Endothelial cell (in vitro differentiated cells): ENCODE results near the gene ZNF37A. TPM values are rescaled to one million over a fixed set of nuclear protein-coding genes. Genes with fewer than 3 reads are reported as not detected.

Source experiments
- DNase-seq: peaks from one replicate; pipeline ENCODE4 v3.0.0; 2021; ENCODE audit warnings: low spot score
- H3K27ac Mint-ChIP-seq: one replicate; pipeline ENCODE4 v1.8.0; 2021; ENCODE audit warnings: mixed read lengths, inconsistent platforms; ENCODE audit not compliant: unreplicated experiment
- H3K27me3 Mint-ChIP-seq: one replicate; pipeline ENCODE4 v1.8.0; 2021; ENCODE audit warnings: mild to moderate bottlenecking, moderate library complexity, mixed read lengths, inconsistent platforms; ENCODE audit not compliant: unreplicated experiment
- H3K36me3 Mint-ChIP-seq: one replicate; pipeline ENCODE4 v1.8.0; 2021; ENCODE audit warnings: mild to moderate bottlenecking, low read depth, mixed read lengths, inconsistent platforms; ENCODE audit not compliant: unreplicated experiment
- H3K4me1 Mint-ChIP-seq: one replicate; pipeline ENCODE4 v1.8.0; 2021; ENCODE audit warnings: mild to moderate bottlenecking, mixed read lengths, inconsistent platforms; ENCODE audit not compliant: unreplicated experiment
- H3K4me3 Mint-ChIP-seq: one replicate; pipeline ENCODE4 v1.8.0; 2021; ENCODE audit warnings: mild to moderate bottlenecking, mixed read lengths, inconsistent platforms; ENCODE audit not compliant: unreplicated experiment
- H3K9me3 Mint-ChIP-seq: one replicate; pipeline ENCODE4 v1.8.0; 2021; ENCODE audit warnings: mixed read lengths, inconsistent platforms; ENCODE audit not compliant: unreplicated experiment
- total RNA-seq: library from RNA; stranded (reverse); fragmentation: NEBNext Ultra II Directional; extraction: Animal tissue kit (Norgen Biotek cat#: 25700); gene quantifications from one replicate; pipeline ENCODE4 v1.2.1, GENCODE V29; 2021; ENCODE audit not compliant: unreplicated experiment
- TF ChIP-seq, protein P1 (sequence below): fragments of 200-600 bp; sonication (generic); IDR thresholded peaks from one replicate; pipeline ENCODE4 v1.5.0; 2021; ENCODE audit warnings: antibody characterized with exemption; ENCODE audit not compliant: unreplicated experiment

The ZNF37A gene
- total RNA-seq, 1 donor from 2014 or later = 8.7 TPM

DNA sequence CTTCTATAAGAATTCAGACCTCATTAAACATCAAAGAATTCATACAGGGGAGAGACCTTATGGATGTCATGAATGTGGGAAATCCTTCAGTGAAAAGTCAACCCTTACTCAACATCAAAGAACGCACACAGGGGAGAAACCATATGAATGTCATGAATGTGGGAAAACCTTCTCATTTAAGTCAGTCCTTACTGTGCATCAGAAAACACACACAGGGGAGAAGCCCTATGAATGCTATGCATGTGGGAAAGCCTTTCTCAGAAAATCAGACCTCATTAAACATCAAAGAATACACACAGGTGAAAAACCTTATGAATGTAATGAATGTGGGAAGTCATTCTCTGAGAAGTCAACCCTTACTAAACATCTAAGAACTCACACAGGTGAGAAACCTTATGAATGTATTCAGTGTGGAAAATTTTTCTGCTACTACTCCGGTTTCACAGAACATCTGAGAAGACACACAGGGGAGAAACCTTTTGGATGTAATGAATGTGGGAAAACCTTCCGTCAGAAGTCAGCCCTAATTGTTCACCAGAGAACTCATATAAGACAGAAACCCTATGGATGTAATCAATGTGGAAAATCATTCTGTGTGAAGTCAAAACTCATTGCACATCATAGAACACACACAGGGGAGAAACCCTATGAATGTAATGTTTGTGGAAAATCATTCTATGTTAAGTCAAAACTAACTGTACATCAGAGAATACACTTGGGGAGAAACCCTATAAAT is 24.1 kb downstream of the ZNF37A start:
- TF ChIP-seq, protein P1, sequence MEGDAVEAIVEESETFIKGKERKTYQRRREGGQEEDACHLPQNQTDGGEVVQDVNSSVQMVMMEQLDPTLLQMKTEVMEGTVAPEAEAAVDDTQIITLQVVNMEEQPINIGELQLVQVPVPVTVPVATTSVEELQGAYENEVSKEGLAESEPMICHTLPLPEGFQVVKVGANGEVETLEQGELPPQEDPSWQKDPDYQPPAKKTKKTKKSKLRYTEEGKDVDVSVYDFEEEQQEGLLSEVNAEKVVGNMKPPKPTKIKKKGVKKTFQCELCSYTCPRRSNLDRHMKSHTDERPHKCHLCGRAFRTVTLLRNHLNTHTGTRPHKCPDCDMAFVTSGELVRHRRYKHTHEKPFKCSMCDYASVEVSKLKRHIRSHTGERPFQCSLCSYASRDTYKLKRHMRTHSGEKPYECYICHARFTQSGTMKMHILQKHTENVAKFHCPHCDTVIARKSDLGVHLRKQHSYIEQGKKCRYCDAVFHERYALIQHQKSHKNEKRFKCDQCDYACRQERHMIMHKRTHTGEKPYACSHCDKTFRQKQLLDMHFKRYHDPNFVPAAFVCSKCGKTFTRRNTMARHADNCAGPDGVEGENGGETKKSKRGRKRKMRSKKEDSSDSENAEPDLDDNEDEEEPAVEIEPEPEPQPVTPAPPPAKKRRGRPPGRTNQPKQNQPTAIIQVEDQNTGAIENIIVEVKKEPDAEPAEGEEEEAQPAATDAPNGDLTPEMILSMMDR = no peak
- Mint-ChIP-seq H3K36me3 (peaks cover 61% of the 10 kb centered on the region), H3K4me1 (no peaks in the 10 kb centered on the region), H3K9me3 (peaks cover 75% of the 10 kb centered on the region), H3K4me3 (peak overlapping the region; percentile 85), H3K27ac (no peak overlapping the region), H3K27me3 (no peaks in the 10 kb centered on the region)
- DNase-seq = no peak

GRCh38 chr10:38119038-38119437 is 24.9 kb downstream of the ZNF37A start:
- Mint-ChIP-seq H3K27me3 (no peaks in the 10 kb centered on the region), H3K36me3 (peaks cover 63% of the 10 kb centered on the region), H3K27ac (no peak overlapping the region), H3K9me3 (peaks cover 70% of the 10 kb centered on the region), H3K4me1 (no peaks in the 10 kb centered on the region), H3K4me3 (peak overlapping the region; percentile 73)
- TF ChIP-seq, protein P1 = no peak
- no peak for DNase-seq

- TF ChIP-seq, protein P1 = no peak
- no peak overlapping the region for H3K4me3 Mint-ChIP-seq
- H3K27me3 Mint-ChIP-seq = peaks cover 2% of the 10 kb centered on the region
- peaks cover 7% of the 10 kb centered on the region for H3K36me3 Mint-ChIP-seq
- H3K4me1 Mint-ChIP-seq = no peaks in the 10 kb centered on the region
- no peak for DNase-seq
- peaks cover 6% of the 10 kb centered on the region for H3K9me3 Mint-ChIP-seq
- no peak overlapping the region for H3K27ac Mint-ChIP-seq
Observed at GRCh38 chr10:38127812-38128211, 33.7 kb downstream of the ZNF37A start.

- no peak for DNase-seq
- Mint-ChIP-seq H3K27me3 (peaks cover 6% of the 10 kb centered on the region), H3K36me3 (peaks cover 11% of the 10 kb centered on the region), H3K4me1 (no peaks in the 10 kb centered on the region), H3K27ac (no peak overlapping the region), H3K4me3 (no peak overlapping the region), H3K9me3 (peaks cover 47% of the 10 kb centered on the region)
- TF ChIP-seq, protein P1 = no peak
Observed at GRCh38 chr10:38143587-38143986, 49.5 kb downstream of the ZNF37A start.

GRCh38 chr10:38146579-38147333 is 52.6 kb downstream of the ZNF37A start:
- DNase-seq = no peak
- peaks cover 51% of the 10 kb centered on the region for H3K9me3 Mint-ChIP-seq
- H3K27me3 Mint-ChIP-seq = peaks cover 10% of the 10 kb centered on the region
- H3K27ac Mint-ChIP-seq = no peak overlapping the region
- no peak overlapping the region for H3K4me3 Mint-ChIP-seq
- TF ChIP-seq, protein P1 = no peak
- H3K36me3 Mint-ChIP-seq = peaks cover 19% of the 10 kb centered on the region
- no peaks in the 10 kb centered on the region for H3K4me1 Mint-ChIP-seq
